HFF-Myc (cell line): ENCODE data around the gene MOB1A.

Experiments
- DNase-seq: peaks from one replicate; pipeline ENCODE4 v3.0.0-alpha.2; 2011; ENCODE audit warnings: low read depth; ENCODE audit errors: extremely low read depth
- H3K4me3 ChIP-seq: replicated peaks from 2 replicates; pipeline ENCODE4 v1.5.1; 2011; ENCODE audit warnings: low read depth, mild to moderate bottlenecking, control low read depth, low read length
- TF ChIP-seq, protein P1 (sequence below): IDR thresholded peaks from 2 replicates; pipeline ENCODE4 v1.5.1; 2012; ENCODE audit warnings: mild to moderate bottlenecking, low read depth, low read length, control low read depth; ENCODE audit errors: missing control alignments

The MOB1A gene

DNA sequence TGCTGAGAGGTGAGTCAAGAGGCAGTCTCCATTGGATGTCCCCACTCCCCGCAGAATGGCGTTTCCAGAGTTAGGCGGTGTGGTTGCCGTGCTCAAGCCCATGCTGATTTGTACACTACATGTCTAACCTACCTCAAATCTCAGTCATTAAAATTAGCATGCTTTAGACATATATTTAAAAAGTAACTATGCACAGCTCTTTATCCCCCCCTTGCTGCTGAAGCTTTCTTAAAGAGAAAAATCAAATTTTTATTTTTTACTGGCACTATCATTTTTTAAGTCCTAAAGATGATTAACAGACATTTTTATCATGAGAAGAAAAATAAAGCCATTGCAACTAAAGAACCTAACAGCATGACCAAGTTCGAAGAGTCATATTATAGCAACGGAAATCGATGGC lies 73.8 kb downstream of the MOB1A start:
- no peak for DNase-seq
- H3K4me3 ChIP-seq: no peak overlapping the region
- TF ChIP-seq, protein P1, sequence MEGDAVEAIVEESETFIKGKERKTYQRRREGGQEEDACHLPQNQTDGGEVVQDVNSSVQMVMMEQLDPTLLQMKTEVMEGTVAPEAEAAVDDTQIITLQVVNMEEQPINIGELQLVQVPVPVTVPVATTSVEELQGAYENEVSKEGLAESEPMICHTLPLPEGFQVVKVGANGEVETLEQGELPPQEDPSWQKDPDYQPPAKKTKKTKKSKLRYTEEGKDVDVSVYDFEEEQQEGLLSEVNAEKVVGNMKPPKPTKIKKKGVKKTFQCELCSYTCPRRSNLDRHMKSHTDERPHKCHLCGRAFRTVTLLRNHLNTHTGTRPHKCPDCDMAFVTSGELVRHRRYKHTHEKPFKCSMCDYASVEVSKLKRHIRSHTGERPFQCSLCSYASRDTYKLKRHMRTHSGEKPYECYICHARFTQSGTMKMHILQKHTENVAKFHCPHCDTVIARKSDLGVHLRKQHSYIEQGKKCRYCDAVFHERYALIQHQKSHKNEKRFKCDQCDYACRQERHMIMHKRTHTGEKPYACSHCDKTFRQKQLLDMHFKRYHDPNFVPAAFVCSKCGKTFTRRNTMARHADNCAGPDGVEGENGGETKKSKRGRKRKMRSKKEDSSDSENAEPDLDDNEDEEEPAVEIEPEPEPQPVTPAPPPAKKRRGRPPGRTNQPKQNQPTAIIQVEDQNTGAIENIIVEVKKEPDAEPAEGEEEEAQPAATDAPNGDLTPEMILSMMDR: peak; percentile 5

DNA sequence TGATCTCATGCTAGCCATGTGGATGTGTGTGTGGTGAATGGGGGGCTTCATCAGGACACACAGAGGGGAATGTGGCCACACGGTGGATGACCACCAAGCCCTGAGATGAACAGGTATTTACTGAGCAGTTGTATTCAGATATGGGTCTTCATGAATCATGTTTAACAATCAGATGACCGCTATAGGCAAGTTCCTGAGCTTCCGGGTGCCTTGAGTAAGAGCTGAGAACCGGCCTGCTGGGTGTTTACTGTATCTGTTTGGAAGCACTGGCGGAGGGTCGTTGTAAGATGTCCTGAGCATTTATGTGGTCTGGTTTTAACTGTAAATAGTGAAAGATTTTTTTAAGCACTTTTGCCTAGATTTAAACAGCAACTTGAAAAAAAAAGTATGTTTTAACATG lies 74.9 kb downstream of the MOB1A start:
- TF ChIP-seq, protein P1: no peak
- no peak for DNase-seq
- H3K4me3 ChIP-seq: no peak overlapping the region
